ENCODE results near the gene DLGAP3. TPM values are rescaled to one million over a fixed set of nuclear protein-coding genes. Genes with fewer than 3 reads are reported as not detected.

DLGAP3 gene
- total RNA-seq, 2 donors from 2014 or later: 0.14 to 7.1 TPM

GRCh38 chr1:34904236-34905097 is 25.0 kb downstream of the DLGAP3 start:
- Histone ChIP-seq H3K27ac (no peak overlapping the region), H3K4me1 (replicated peaks) (no peaks in the 10 kb centered on the region), H3K9me3 (no peaks in the 10 kb centered on the region), H3K27me3 (replicated peaks; ENCODE audit: insufficient read depth) (no peaks in the 10 kb centered on the region), H3K4me3 (no peak overlapping the region), H3K36me3 (no peaks in the 10 kb centered on the region)
- intact Hi-C loops (cut with DNase I): no loop called here
- TF ChIP-seq, protein P1, sequence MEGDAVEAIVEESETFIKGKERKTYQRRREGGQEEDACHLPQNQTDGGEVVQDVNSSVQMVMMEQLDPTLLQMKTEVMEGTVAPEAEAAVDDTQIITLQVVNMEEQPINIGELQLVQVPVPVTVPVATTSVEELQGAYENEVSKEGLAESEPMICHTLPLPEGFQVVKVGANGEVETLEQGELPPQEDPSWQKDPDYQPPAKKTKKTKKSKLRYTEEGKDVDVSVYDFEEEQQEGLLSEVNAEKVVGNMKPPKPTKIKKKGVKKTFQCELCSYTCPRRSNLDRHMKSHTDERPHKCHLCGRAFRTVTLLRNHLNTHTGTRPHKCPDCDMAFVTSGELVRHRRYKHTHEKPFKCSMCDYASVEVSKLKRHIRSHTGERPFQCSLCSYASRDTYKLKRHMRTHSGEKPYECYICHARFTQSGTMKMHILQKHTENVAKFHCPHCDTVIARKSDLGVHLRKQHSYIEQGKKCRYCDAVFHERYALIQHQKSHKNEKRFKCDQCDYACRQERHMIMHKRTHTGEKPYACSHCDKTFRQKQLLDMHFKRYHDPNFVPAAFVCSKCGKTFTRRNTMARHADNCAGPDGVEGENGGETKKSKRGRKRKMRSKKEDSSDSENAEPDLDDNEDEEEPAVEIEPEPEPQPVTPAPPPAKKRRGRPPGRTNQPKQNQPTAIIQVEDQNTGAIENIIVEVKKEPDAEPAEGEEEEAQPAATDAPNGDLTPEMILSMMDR (IDR thresholded peaks at IDR 0.05): no peak
- TF ChIP-seq POLR2AphosphoS5 (IDR thresholded peaks at IDR 0.05) (no peak), POLR2A (IDR thresholded peaks at IDR 0.05) (no peak)
- WGBS: 91% methylated on average over 33 of the region's 33 CpGs
- no peak for DNase-seq (ENCODE audit: low spot score)

DNA sequence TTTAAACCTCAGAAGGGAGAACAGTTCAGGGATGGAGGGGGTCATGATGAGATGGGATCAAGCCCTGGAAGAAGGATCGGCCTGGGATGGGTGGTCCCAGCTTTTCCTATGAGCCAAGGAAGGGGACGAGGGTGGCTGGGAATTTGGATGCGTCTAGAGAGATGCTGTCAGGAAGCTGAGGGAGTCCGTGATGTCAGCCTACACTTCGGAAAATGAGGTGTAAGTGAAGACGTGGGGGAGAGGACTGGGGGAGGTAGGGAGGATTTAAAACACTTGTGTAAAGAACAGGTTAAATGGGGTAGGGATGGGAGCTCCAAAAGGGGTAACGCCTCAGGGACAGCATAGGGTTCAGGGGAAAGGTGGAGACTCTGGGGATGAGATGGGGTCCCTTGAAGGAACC is 27.5 kb downstream of the DLGAP3 start:
- intact Hi-C loops (cut with DNase I): no loop called here
- 71% methylated on average over 7 of the region's 7 CpGs for WGBS
- Histone ChIP-seq H3K4me3 (no peak overlapping the region), H3K4me1 (replicated peaks) (no peaks in the 10 kb centered on the region), H3K36me3 (no peaks in the 10 kb centered on the region), H3K9me3 (no peaks in the 10 kb centered on the region), H3K27me3 (replicated peaks; ENCODE audit: insufficient read depth) (no peaks in the 10 kb centered on the region), H3K27ac (no peak overlapping the region)
- TF ChIP-seq, protein P1 (IDR thresholded peaks at IDR 0.05): no peak
- TF ChIP-seq POLR2AphosphoS5 (IDR thresholded peaks at IDR 0.05) (no peak), POLR2A (IDR thresholded peaks at IDR 0.05) (no peak)
- no peak for DNase-seq (ENCODE audit: low spot score)

DNA sequence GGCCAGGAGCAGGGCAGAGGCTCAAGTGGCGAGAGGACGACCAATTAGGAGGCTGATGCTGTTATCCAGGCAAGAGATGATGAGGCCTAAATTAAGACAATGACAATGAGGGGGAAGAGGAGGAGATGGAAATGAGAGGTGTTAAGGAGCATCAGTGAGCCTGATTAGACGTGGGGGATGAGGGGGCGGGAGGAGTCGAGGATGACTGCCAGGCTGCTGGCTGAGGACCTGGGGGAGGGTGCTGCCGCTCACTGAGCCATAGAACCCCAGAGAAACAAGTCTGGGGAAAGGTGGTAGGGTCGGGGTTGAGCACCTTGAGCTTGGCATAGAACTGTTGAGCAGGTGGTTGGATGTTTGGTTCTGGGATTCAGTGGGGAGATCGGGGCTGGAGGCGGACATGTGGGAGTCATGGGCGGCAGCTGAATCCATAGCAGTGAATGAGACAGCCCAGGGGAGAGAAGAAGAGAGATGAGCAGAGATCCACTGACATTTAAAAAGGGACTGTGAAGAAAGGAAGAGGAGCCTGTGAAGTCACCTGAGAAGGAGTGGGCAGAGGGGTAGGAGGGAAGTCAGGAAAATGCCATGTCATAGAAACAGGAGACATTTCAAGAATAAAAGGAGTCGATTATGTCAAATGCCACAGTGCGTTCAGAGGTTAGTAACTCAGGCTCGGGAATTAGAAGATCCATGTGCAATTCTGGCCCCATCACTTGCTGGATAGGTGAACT is 28.5 kb downstream of the DLGAP3 start:
- 73% methylated on average over 13 of the region's 13 CpGs for WGBS
- H3K36me3 ChIP-seq: no peaks in the 10 kb centered on the region
- H3K9me3 ChIP-seq: no peaks in the 10 kb centered on the region
- TF ChIP-seq POLR2A (IDR thresholded peaks at IDR 0.05) (no peak), POLR2AphosphoS5 (IDR thresholded peaks at IDR 0.05) (no peak)
- TF ChIP-seq, protein P1 (IDR thresholded peaks at IDR 0.05): no peak
- no peaks in the 10 kb centered on the region for H3K4me1 ChIP-seq (replicated peaks)
- H3K4me3 ChIP-seq: no peak overlapping the region
- DNase-seq (ENCODE audit: low spot score): no peak
- no peak overlapping the region for H3K27ac ChIP-seq
- intact Hi-C loops (cut with DNase I): no loop called here
- no peaks in the 10 kb centered on the region for H3K27me3 ChIP-seq (replicated peaks; ENCODE audit: insufficient read depth)

DNA sequence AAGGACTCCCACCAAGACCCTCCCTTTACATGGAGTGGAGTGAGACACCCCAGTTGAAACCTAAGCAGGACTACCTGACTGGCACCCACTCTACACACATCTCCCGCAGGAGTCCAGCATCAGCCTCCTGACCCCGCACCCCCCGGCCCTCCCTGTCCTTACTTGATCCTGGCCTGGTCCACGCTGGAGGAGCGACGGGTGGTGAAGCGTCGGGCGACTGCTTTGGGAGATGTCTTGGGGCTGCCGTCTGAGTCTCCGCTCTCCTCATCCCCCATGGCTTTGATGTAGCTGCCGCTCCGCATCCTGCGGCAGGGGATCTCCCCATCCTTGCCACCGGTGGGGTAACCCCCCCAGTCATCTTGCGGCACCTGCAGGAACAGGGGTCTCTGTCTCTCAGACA is 29.5 kb downstream of the DLGAP3 start:
- intact Hi-C loops (cut with DNase I): no loop called here
- TF ChIP-seq POLR2A (IDR thresholded peaks at IDR 0.05) (no peak), POLR2AphosphoS5 (IDR thresholded peaks at IDR 0.05) (no peak)
- TF ChIP-seq, protein P1 (IDR thresholded peaks at IDR 0.05): no peak
- H3K4me1 ChIP-seq (replicated peaks): no peaks in the 10 kb centered on the region
- DNase-seq (ENCODE audit: low spot score): no peak
- H3K27me3 ChIP-seq (replicated peaks; ENCODE audit: insufficient read depth): no peaks in the 10 kb centered on the region
- H3K9me3 ChIP-seq: no peaks in the 10 kb centered on the region
- H3K4me3 ChIP-seq: no peak overlapping the region
- no peak overlapping the region for H3K27ac ChIP-seq
- 94% methylated on average over 16 of the region's 16 CpGs for WGBS
- H3K36me3 ChIP-seq: no peaks in the 10 kb centered on the region

Data from prostate gland (tissue), 2 donors.